Lower lobe of right lung (tissue), 2 donors: ENCODE data around the gene CYTH1. TPM values are rescaled to one million over a fixed set of nuclear protein-coding genes. Genes with fewer than 3 reads are reported as not detected.

Experiments
- ATAC-seq, 2 donors: fragments of 200-7000 bp; cut with Tn5 transposase; one replicate each; pipeline ENCODE4 v1.9.1; 2020 to 2022; ENCODE audit warnings: mild to moderate bottlenecking in 2 of 2, moderate library complexity in 2 of 2
- DNase-seq: peaks from one replicate; pipeline ENCODE4 v3.0.0-alpha.2; 2020
- H3K27ac ChIP-seq: fragments of 200-600 bp; one replicate; pipeline ENCODE4 v1.8.0; 2022
- H3K27me3 ChIP-seq: fragments of 200-600 bp; one replicate; pipeline ENCODE4 v1.8.0; 2022; ENCODE audit warnings: low read depth
- H3K36me3 ChIP-seq: fragments of 200-600 bp; one replicate; pipeline ENCODE4 v1.8.0; 2022; ENCODE audit warnings: mild to moderate bottlenecking
- H3K4me1 ChIP-seq: fragments of 200-600 bp; one replicate; pipeline ENCODE4 v1.8.0; 2022
- H3K4me3 ChIP-seq: fragments of 200-600 bp; one replicate; pipeline ENCODE4 v1.8.0; 2022; ENCODE audit warnings: mild to moderate bottlenecking
- H3K9me3 ChIP-seq: fragments of 200-600 bp; one replicate; pipeline ENCODE4 v1.8.0; 2022
- CTCF ChIP-seq: fragments of 200-600 bp; IDR thresholded peaks from one replicate; pipeline ENCODE4 v1.8.0; 2022; ENCODE audit warnings: antibody characterized with exemption, mild to moderate bottlenecking
- intact Hi-C: fragments of 100-400 bp; cut with DNase I; formaldehyde crosslinking; loops from one replicate; pipeline ENCODE4 v1.11.0; 2022
- total RNA-seq: library from RNA; stranded (reverse); fragmentation: NEBNext Ultra II Directional; extraction: Animal tissue kit (Norgen Biotek cat#: 25700); gene quantifications from one replicate; pipeline ENCODE4 v1.2.1, GENCODE V29; 2021
- donor health status: DM: no; HTN: yes; CAD: no; lungs with severe emphysema.

CYTH1 gene
- total RNA-seq, 1 donor from 2014 or later = 110 TPM

GRCh38 chr17:78717431-78717980, 64.6 kb downstream of the CYTH1 start:
- no peak for TF ChIP-seq CTCF
- Histone ChIP-seq H3K9me3 (no peaks in the 10 kb centered on the region), H3K27me3 (no peaks in the 10 kb centered on the region), H3K36me3 (no peaks in the 10 kb centered on the region), H3K4me1 (peaks cover 89% of the 10 kb centered on the region), H3K4me3 (peak overlapping the region; percentile 51), H3K27ac (peak overlapping the region; percentile 14)
- intact Hi-C loops = no loop called here
- no peak for DNase-seq
- peak; percentile 31 to 57 for ATAC-seq

GRCh38 chr17:78716814-78717393, 65.2 kb downstream of the CYTH1 start:
- H3K27ac ChIP-seq = peak overlapping the region; percentile 14
- H3K36me3 ChIP-seq = no peaks in the 10 kb centered on the region
- ATAC-seq (peak; percentile 70 to 82), DNase-seq (peak; percentile 78)
- no peaks in the 10 kb centered on the region for H3K9me3 ChIP-seq
- intact Hi-C loops = no loop called here
- H3K4me1 ChIP-seq = peaks cover 87% of the 10 kb centered on the region
- no peaks in the 10 kb centered on the region for H3K27me3 ChIP-seq
- TF ChIP-seq CTCF = no peak
- peak overlapping the region; percentile 51 for H3K4me3 ChIP-seq

- Histone ChIP-seq H3K36me3 (no peaks in the 10 kb centered on the region), H3K4me1 (peaks cover 81% of the 10 kb centered on the region), H3K27ac (no peak overlapping the region), H3K27me3 (no peaks in the 10 kb centered on the region), H3K4me3 (peak overlapping the region; percentile 51), H3K9me3 (no peaks in the 10 kb centered on the region)
- intact Hi-C loops = no loop called here
- ATAC-seq = no peak
- no peak for DNase-seq
- TF ChIP-seq CTCF = no peak
Measured at GRCh38 chr17:78716292-78716691, 65.8 kb downstream of the CYTH1 start.

- DNase-seq (no peak), ATAC-seq (no peak)
Measured at GRCh38 chr17:78715876-78716275, 66.2 kb downstream of the CYTH1 start.

GRCh38 chr17:78715000-78715771, 66.9 kb downstream of the CYTH1 start:
- no peak overlapping the region for H3K27ac ChIP-seq
- no peaks in the 10 kb centered on the region for H3K9me3 ChIP-seq
- no peak for TF ChIP-seq CTCF
- peaks cover 80% of the 10 kb centered on the region for H3K4me1 ChIP-seq
- intact Hi-C loops = no loop called here
- ATAC-seq (no peak), DNase-seq (no peak)
- H3K36me3 ChIP-seq = no peaks in the 10 kb centered on the region
- H3K4me3 ChIP-seq = no peak overlapping the region
- no peaks in the 10 kb centered on the region for H3K27me3 ChIP-seq

More at GRCh38 chr17:78715876-78716275, 66.2 kb downstream of the CYTH1 start:
- H3K27ac ChIP-seq = no peak overlapping the region
- H3K36me3 ChIP-seq = no peaks in the 10 kb centered on the region
- peaks cover 78% of the 10 kb centered on the region for H3K4me1 ChIP-seq
- intact Hi-C loops = no loop called here
- TF ChIP-seq CTCF = no peak
- H3K4me3 ChIP-seq = no peak overlapping the region
- H3K9me3 ChIP-seq = no peaks in the 10 kb centered on the region
- H3K27me3 ChIP-seq = no peaks in the 10 kb centered on the region
